ENCODE data around the gene COL6A2.

Gene COL6A2

GRCh38 chr21:46156678-46157077, 58.8 kb downstream of the COL6A2 start:
- no peak for DNase-seq (ENCODE audit: low spot score)
- Histone ChIP-seq H3K36me3 (ENCODE audit: low read depth) (no peaks in the 10 kb centered on the region), H3K4me3 (ENCODE audit: severe bottlenecking) (no peak overlapping the region), H3K27me3 (ENCODE audit: insufficient read depth, poor library complexity, severe bottlenecking) (no peaks in the 10 kb centered on the region), H3K9me3 (ENCODE audit: severe bottlenecking) (no peaks in the 10 kb centered on the region), H3K27ac (ENCODE audit: poor library complexity, severe bottlenecking) (no peak overlapping the region), H3K4me1 (ENCODE audit: insufficient read depth, poor library complexity, severe bottlenecking) (no peaks in the 10 kb centered on the region)
- no peak for TF ChIP-seq CTCF (IDR thresholded peaks at IDR 0.05; ENCODE audit: poor library complexity, severe bottlenecking)
- ATAC-seq (ENCODE audit: low read depth): no peak

- no peaks in the 10 kb centered on the region for H3K27me3 ChIP-seq (ENCODE audit: insufficient read depth, poor library complexity, severe bottlenecking)
- ATAC-seq (ENCODE audit: low read depth) (no peak), DNase-seq (ENCODE audit: low spot score) (no peak)
- no peaks in the 10 kb centered on the region for H3K9me3 ChIP-seq (ENCODE audit: severe bottlenecking)
- no peak overlapping the region for H3K4me3 ChIP-seq (ENCODE audit: severe bottlenecking)
- TF ChIP-seq CTCF (IDR thresholded peaks at IDR 0.05; ENCODE audit: poor library complexity, severe bottlenecking): no peak
- H3K27ac ChIP-seq (ENCODE audit: poor library complexity, severe bottlenecking): no peak overlapping the region
- H3K4me1 ChIP-seq (ENCODE audit: insufficient read depth, poor library complexity, severe bottlenecking): no peaks in the 10 kb centered on the region
- H3K36me3 ChIP-seq (ENCODE audit: low read depth): no peaks in the 10 kb centered on the region
Observed at GRCh38 chr21:46157396-46157986, 59.6 kb downstream of the COL6A2 start.

GRCh38 chr21:46157987-46158451, 60.1 kb downstream of the COL6A2 start:
- Histone ChIP-seq H3K36me3 (ENCODE audit: low read depth) (no peaks in the 10 kb centered on the region), H3K27ac (ENCODE audit: poor library complexity, severe bottlenecking) (no peak overlapping the region), H3K4me1 (ENCODE audit: insufficient read depth, poor library complexity, severe bottlenecking) (no peaks in the 10 kb centered on the region), H3K27me3 (ENCODE audit: insufficient read depth, poor library complexity, severe bottlenecking) (no peaks in the 10 kb centered on the region), H3K9me3 (ENCODE audit: severe bottlenecking) (no peaks in the 10 kb centered on the region), H3K4me3 (ENCODE audit: severe bottlenecking) (no peak overlapping the region)
- ATAC-seq (ENCODE audit: low read depth) (no peak), DNase-seq (ENCODE audit: low spot score) (peak; percentile 46)
- no peak for TF ChIP-seq CTCF (IDR thresholded peaks at IDR 0.05; ENCODE audit: poor library complexity, severe bottlenecking)

GRCh38 chr21:46158666-46159300, 60.9 kb downstream of the COL6A2 start:
- 0 out of 2 replicates have a peak, but pooled peaks cover 2% of the 10 kb centered on the region for H3K36me3 ChIP-seq (ENCODE audit: low read depth)
- H3K9me3 ChIP-seq (ENCODE audit: severe bottlenecking): no peaks in the 10 kb centered on the region
- DNase-seq (ENCODE audit: low spot score) (peak; percentile 60), ATAC-seq (ENCODE audit: low read depth) (no peak)
- H3K4me1 ChIP-seq (ENCODE audit: insufficient read depth, poor library complexity, severe bottlenecking): no peaks in the 10 kb centered on the region
- no peak overlapping the region for H3K27ac ChIP-seq (ENCODE audit: poor library complexity, severe bottlenecking)
- no peak for TF ChIP-seq CTCF (IDR thresholded peaks at IDR 0.05; ENCODE audit: poor library complexity, severe bottlenecking)
- H3K4me3 ChIP-seq (ENCODE audit: severe bottlenecking): no peak overlapping the region
- no peaks in the 10 kb centered on the region for H3K27me3 ChIP-seq (ENCODE audit: insufficient read depth, poor library complexity, severe bottlenecking)

- H3K4me3 ChIP-seq (ENCODE audit: severe bottlenecking): no peak overlapping the region
- DNase-seq (ENCODE audit: low spot score) (peak; percentile 48), ATAC-seq (ENCODE audit: low read depth) (peak; percentile 21; the same call in 1 of the 3 replicates)
- H3K4me1 ChIP-seq (ENCODE audit: insufficient read depth, poor library complexity, severe bottlenecking): no peaks in the 10 kb centered on the region
- TF ChIP-seq CTCF (IDR thresholded peaks at IDR 0.05; ENCODE audit: poor library complexity, severe bottlenecking): no peak
- no peaks in the 10 kb centered on the region for H3K27me3 ChIP-seq (ENCODE audit: insufficient read depth, poor library complexity, severe bottlenecking)
- peaks cover 2% of the 10 kb centered on the region; the same call in 1 of the 2 replicates for H3K36me3 ChIP-seq (ENCODE audit: low read depth)
- H3K9me3 ChIP-seq (ENCODE audit: severe bottlenecking): no peaks in the 10 kb centered on the region
- H3K27ac ChIP-seq (ENCODE audit: poor library complexity, severe bottlenecking): no peak overlapping the region
Observed at GRCh38 chr21:46159390-46159789, 61.5 kb downstream of the COL6A2 start.

Measured in RWPE2 (cell line).